ENCODE measurements around the gene STK17A.

Gene STK17A

DNA sequence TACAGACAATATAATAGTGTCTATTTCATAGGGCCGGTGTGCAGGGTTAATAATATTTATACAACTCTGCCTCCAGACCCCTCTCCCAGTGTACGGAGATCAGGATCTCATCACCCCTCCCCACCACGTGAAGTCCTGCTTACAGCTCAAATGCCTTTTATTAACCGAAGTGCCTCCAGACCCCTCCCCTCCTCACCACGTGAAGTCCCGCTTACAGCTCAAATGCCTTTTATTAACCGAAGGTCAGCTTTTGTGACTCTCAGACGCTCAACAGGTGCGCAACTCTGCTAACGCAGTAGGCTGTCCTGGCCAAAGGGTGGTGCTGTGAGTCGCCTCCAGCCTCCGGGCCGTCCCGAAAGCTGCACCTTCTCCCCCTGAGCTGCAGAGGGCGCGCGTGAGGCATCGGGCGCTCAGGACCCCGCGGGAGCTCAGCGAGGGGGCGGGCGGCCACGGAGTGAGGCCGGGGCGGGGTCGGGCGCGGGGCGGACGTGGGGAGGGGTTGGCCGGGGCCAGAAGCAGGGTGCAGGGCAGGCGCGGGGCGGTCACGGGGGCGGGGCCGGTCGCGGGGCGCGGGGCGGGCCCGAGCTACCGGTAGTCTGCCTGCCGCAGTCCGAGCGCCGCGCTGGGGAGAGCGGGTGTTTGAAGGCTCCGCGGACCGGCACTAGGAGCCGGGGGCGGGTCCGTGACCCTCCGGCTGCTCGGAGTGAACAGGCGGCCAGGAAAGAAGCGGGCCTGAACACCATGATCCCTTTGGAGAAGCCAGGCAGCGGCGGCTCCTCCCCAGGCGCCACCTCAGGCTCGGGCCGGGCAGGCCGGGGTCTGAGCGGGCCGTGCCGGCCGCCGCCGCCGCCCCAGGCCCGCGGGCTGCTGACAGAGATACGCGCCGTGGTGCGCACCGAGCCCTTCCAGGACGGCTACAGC is at the start of gene STK17A:
Gene STK17A (plus strand): TSS at position 606 of the 921 bp plus-strand sequence. CDS start 136 bp downstream, at position 742.
- peak; percentile 52 for DNase-seq

DNA sequence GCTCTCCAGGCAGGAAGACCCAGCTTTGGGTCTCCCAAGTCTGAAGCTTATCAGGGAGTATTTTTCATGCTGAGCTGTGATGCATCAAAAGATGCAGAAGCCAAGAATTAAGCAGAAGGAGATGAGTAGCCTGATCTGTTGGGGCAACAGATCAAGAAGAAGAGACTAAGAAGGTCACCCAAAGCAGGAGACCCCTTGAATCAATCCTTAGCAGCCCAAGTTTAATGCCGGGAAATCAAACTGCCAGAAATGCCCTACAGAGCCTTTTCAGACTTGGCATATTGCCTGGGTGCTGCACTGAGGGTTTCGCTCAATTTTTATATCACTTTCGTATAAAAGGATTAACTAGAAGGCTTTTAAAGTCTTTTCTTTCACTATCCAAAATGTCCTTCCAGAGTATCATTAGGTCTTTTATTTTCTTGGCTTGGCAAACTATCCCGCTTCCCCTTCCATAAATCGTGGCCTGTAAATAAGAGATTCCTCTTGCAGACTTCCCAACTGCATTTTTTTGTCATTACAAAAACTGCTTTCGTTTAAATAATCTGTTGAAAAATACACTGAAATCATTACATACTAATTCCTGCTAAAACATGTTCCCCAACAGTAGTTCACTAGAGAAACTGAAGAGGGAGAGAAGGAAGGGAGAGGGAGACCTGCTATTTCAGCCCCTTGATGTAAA is 49.0 kb upstream of the STK17A start:
- no peak for DNase-seq

GRCh38 chr7:43535031-43535451 is 47.9 kb upstream of the STK17A start:
- no peak for DNase-seq

DNA sequence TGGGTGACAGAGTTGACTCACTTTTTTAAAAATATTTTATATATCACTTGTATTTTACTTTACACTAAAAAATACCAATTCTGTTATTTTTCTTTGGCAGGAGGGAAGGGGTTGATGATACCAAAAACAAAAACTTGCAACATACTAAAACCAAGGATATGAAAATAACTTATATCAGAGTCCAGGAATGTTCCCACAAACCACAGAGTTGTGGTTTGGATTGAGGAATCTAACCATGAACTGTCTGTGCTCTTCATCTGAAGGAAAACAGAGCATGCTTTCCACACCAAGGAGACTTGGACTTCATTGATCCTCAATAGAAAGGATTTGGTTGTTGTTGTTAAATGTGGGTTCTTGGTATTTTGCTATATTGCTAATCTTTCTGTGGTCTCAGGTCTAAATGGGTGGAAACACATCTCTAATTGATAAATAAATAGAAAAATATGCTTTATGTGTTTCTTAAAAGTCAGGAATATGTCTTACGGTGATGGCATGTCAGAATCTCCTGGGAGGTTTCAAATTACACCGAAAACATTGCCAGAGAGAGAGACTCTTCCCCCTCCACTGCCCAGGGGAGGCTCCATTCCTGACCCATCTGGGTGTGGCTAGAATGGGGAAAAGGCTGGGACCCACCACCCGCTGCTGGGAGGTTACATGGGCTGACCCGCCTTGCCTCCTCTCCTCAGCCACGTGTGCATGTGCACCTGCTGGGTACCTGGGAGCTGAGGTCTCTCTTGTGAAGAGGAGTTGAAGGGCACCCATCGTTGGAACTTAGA is 46.9 kb upstream of the STK17A start:
- DNase-seq = no peak

DNA sequence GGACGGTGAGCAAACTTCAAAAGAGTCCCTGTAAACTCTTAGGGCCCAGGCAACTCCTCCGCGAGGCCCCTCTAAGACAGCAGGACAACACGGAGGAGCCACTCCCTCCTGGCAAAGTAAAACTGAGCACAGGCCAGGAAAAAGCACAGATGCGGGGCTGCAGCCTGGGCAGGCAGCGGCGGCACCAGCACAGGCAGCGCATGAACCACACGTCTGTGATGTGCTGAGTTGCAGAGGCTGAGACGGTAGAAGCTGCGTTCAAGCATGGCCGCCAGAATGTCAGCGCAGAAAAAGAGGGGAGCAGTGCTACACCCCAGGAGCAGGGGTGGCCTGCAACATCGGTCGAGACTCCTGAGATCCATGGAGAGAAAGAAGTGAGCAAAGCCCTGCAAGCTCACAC is 46.1 kb upstream of the STK17A start:
- no peak for DNase-seq

DNA sequence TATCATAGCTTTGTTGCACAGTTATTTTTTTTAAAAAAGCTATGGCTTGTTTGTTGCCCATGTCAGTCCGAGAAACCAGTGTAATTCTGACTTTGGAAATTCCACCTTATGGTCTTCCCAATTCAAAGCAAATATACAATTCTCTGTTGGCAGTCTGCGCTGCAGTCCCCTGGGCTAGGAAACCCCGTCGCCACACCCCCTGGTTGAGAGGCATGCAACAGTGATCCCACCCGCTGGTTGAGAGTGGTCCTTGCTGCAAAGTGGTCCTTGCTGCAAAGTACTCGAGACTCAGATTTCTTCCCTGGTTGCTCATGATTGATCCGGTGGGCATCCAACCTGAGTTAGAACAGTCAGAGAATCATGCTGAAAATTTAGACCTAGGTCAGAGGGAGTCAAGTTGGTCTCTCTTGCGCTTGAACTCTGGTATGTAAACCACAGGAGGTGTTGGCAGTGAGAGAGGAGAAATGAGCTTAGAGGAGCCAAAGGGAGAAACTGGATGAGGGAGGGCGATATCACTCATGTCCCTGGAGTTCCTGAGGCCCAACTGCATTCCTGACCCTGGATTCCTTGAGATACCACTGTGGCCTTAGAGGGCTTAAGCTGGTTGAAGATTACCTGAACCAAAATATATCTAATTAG is 45.0 kb upstream of the STK17A start:
- no peak for DNase-seq

- no peak for DNase-seq
These were observed 44.5 kb upstream of the STK17A start for GRCh38 chr7:43538404-43538771.

- DNase-seq = no peak
These were observed 42.4 kb upstream of the STK17A start for GRCh38 chr7:43540471-43540870.

- no peak for DNase-seq
These were observed 40.2 kb upstream of the STK17A start for GRCh38 chr7:43542716-43543115.

DNA sequence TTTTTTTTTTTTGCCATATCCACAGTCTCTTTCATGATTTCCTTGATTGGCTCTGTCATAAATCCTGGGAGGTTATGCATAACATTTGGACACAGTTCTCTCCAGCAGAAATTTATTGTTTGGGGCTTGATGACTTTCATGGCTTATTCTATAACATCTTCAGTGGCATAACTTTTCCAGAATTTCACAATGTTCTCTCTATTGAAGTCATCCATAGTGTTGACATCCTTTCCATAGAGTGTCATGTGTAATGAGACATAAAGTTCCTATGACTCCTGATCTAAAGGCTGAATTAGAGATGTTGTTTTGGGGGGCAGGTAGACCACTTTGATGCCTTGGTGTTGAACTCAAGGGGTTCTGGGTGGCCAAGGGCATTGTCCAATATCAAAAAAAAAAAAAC is 36.7 kb upstream of the STK17A start:
- no peak for DNase-seq

DNA sequence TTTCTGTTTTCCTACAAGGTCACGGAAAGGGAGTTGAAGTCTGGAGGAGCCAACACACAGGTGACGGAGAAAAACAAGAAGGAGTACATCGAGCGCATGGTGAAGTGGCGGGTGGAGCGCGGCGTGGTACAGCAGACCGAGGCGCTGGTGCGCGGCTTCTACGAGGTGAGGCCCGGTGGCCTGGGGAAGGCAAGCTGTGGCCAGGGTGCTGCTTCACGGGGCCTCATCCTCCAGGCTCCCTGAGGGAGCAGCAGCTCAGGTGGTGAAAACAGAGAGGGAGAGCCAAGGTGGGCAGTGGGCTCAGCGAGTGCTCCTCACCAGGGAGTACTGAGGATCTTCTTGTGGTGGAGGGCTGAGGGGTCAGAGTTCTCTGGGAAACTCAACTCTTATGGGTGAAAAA is 32.5 kb upstream of the STK17A start:
- no peak for DNase-seq

GRCh38 chr7:43552122-43552521 is 30.8 kb upstream of the STK17A start:
- no peak for DNase-seq

DNA sequence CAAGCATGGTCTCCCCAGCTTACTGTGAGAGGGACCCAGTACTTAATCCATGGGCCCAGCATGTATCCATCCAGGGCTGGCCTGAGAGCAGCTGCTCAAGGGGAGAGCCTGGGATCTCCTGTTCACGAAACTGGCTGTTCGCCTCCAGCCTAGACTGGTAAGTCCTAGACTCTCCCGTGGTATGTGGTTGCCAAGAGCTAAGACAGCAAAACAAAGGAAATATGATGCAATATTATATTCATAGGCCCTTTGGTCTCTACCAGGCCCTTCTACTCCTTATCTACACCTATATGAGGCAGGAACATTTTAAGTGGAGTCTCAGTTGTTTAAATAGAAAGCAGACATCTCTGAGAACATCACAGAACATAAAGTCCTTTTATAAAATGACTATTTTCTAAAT is 28.9 kb upstream of the STK17A start:
- DNase-seq = no peak

DNA sequence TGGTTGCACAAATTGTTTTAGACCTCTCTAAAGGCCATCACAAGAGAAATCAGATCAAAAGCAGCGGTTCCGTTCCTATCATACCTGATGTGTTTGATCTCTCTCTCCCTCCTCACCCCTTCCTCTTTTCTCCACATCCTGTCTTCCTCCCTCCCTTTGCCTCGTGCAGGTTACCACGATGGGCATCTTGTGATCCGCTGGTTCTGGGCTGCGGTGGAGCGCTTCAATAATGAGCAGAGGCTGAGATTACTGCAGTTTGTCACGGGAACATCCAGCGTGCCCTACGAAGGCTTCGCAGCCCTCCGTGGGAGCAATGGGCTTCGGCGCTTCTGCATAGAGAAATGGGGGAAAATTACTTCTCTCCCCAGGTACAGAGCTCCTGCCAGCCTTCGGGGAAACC is 28.5 kb upstream of the STK17A start:
- no peak for DNase-seq

DNA sequence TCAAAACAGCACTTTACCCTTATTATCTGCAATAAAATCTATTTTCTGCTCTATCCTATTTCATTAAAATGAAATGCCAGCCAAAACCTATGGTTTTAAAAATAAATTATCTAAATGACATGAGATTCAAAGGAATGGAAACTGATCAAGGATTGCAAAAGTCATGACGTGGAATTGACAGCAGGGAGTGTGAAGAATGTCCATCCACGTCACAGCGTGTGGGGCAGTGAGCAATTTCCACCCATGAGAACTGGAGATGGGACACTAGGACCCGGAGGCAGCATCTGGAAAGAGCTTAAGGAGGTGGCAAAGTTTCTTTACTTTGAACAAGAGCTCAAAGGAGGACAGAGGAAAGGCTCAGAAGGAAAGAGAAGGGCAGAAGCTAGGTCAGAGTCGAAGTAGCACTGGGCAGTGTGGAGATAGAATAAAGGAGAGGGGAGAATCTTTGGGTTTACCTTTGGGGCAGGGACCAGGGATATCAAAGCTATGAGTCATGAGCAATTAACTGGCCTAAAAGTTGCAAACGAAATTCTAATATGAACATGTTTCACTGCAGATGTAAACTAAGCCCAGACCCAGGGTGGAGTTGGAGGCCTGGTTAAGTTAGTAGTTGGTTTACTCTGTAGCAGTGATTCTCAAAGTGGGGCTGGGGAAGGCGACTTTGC is 24.9 kb upstream of the STK17A start:
- DNase-seq = no peak

DNA sequence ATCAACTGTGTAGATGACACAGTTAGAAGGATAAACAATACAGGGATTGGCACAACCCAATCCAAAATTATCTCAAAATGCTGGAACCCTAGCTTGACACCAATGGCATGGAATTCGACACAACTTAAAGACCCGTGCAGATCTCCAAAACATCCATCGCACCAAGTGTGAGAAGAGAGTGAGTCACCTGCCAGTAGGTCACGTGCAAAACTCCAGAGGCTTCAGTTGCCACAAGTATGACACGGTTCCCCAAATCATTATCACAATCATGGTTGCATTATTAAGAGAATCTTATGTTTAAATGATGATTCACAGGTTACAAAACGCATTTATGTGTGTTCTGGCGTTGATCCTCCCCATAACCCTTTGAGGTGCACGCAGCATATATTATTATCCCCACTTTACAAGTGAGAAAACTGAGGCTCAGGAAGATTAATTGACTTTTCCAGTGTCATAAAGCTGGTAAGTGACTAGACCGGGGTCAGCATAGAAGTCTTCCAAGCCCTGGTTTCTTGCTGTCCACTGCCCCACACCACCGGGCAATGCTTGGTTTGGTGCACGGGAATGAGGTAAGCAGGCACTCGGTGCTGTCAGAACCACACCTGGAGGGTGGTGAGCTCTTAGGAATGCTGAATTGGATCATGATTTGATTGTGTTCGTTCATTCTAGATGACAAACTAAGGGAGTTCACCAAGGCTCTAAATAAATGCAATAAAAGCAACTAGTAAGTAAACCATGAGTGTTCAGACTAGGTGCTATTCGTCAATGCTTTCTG is 23.6 kb upstream of the STK17A start:
- DNase-seq = no peak

DNA sequence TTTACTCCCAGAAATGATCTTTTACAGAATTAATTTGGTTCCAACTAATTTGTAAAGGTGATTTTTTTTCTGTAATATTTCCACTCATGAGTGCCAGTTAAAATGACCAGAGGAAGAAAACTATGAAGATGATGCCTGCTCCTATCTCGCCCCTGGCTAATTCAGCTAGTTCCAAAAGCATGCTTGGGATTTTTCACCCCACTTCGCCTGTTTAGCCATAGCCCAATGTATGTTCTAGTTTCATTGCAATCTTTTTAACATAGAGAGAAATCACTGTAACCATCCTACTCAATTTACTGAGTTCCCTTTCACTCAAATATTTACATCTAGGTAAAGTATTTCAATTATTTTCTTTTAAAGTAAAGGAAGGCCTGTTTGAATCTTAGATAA is 23.0 kb upstream of the STK17A start:
- no peak for DNase-seq

GRCh38 chr7:43560742-43561330 is 22.1 kb upstream of the STK17A start:
- no peak for DNase-seq

DNA sequence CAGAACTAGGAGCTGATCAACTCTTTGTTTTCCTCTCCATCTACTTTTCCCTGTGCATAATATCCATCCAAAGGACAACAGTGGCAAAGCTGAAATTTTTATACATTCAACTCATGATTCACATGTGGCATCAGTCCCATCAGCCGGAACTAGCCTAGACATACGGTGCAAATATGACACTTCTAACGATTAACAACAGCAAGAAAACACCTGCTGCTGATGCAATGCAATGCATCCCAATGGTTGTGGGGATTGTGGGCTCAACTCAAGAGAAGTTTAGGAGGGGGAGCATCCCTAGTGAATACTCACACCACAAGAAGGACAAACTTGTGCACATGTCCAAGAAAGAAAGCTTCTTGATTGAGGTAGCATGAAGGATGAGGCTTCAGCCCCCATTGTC is 20.5 kb upstream of the STK17A start:
- DNase-seq = no peak

- DNase-seq = no peak
These were observed 17.1 kb upstream of the STK17A start for GRCh38 chr7:43565786-43566185.

DNA sequence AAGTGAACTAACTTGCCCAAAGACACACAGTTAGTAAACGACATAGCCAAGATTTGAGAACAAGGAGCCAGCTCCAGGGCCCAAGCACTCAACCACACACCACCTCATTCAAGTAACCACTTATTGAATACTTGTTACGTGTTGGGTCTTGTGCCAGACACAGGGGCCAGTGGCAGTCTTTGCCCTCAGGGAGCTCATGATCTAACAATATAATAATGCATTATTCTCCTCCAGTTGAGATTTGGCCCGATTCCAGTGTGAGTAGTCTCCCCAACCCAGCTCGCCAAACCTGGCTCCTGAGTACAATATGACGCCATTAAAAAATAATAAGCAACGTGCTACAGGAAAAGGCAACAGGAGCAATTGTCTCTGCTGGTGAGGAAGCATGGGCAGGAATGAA is 14.4 kb upstream of the STK17A start:
- no peak for DNase-seq

All from NCI-H1436 treated with DMSO at 0.1 percent for 48 hours (cell line).